Prostate gland (tissue), 2 donors: Measurements from ENCODE around the gene HYOU1. TPM values are rescaled to one million over a fixed set of nuclear protein-coding genes. Genes with fewer than 3 reads are reported as not detected.

Experiments used
- DNase-seq: peaks from one replicate; pipeline ENCODE4 v3.0.0-alpha.2; 2019; ENCODE audit warnings: low spot score
- H3K27ac ChIP-seq, 2 donors: fragments of 200-600 bp; sonication (generic); 2 replicates each; pipeline ENCODE4 v1.5.1; 2017 to 2019
- H3K27me3 ChIP-seq: fragments of 200-600 bp; sonication (generic); replicated peaks from 2 replicates; pipeline ENCODE4 v1.5.1; 2019; ENCODE audit not compliant: insufficient read depth
- H3K36me3 ChIP-seq, 2 donors: fragments of 200-600 bp; sonication (generic); 1 replicate in 1 of 2; 2 replicates in 1 of 2; pipeline versions ENCODE4 v1.5.1 to v1.8.1; 2017 to 2019
- H3K4me1 ChIP-seq: fragments of 200-600 bp; sonication (generic); replicated peaks from 2 replicates; pipeline ENCODE4 v1.5.1; 2019
- H3K4me3 ChIP-seq, 2 donors: fragments of 200-600 bp; sonication (generic); 2 replicates each; pipeline ENCODE4 v1.5.1; 2017 to 2019
- H3K9me3 ChIP-seq: fragments of 200-600 bp; sonication (generic); 2 replicates; pipeline ENCODE4 v1.5.1; 2017
- CTCF ChIP-seq, 4 experiments: fragments of 200-600 bp in 2 of 4; fragments of 450-650 bp in 2 of 4; sonication (generic) in 2 of 4; IDR thresholded peaks; 1 replicate in 3 of 4; 2 replicates in 1 of 4; pipeline ENCODE4 v1.5.1; 2016 to 2019; ENCODE audit warnings: antibody characterized with exemption in 4 of 4, mild to moderate bottlenecking in 2 of 4, moderate library complexity in 2 of 4
- POLR2A ChIP-seq: fragments of 450-650 bp; IDR thresholded peaks from one replicate; pipeline ENCODE4 v1.6.1; 2016; ENCODE audit warnings: antibody characterized with exemption, mild to moderate bottlenecking
- POLR2AphosphoS5 ChIP-seq: sonication (generic); formaldehyde crosslinking; IDR thresholded peaks from one replicate; pipeline ENCODE4 v1.6.1; 2017; ENCODE audit warnings: antibody characterized with exemption
- WGBS: methylation state at CpG from one replicate; pipeline ENCODE4 v1.1.5; 2018; 5-methylcytosine and 5-hydroxymethylcytosine counted together
- intact Hi-C: fragments of 100-400 bp; cut with DNase I; formaldehyde crosslinking; loops from one replicate; pipeline ENCODE4 v1.14.2; 2022
- microRNA-seq: library from miRNA; unstranded; fragments of <30 nt; microRNA quantifications from one replicate; pipeline ENCODE4, GENCODE V29; 2016
- small RNA-seq, 2 donors: library from RNA; depleted of rRNA; stranded (forward); fragments of <200 nt; gene quantifications; one replicate each; pipeline ENCODE3, GENCODE V24; 2016
- total RNA-seq, 2 donors: library from RNA; depleted of rRNA; stranded (reverse); fragments of >200 nt; gene quantifications; one replicate each; pipeline ENCODE4 v1.1.0, GENCODE V29; 2016

Gene HYOU1
- total RNA-seq, 2 donors from 2014 or later = 115 to 149 TPM

GRCh38 chr11:118998822-118999221 lies 58.2 kb downstream of the HYOU1 start:
- Histone ChIP-seq H3K27me3 (no peaks in the 10 kb centered on the region), H3K4me3 (peak overlapping the region; percentile 52 to 64), H3K9me3 (no peaks in the 10 kb centered on the region), H3K27ac (peak overlapping the region; percentile 68 to 69), H3K4me1 (peaks cover 5% of the 10 kb centered on the region), H3K36me3 (no peaks in the 10 kb centered on the region)
- WGBS = 28% methylated on average over 6 of the region's 6 CpGs
- DNase-seq = no peak
- TF ChIP-seq POLR2A (peak; percentile 23), CTCF (IDR thresholded peaks at IDR 0.05) (no peak), POLR2AphosphoS5 (peak; percentile 33)
- intact Hi-C loops = no loop called here

- intact Hi-C loops = no loop called here
- Histone ChIP-seq H3K9me3 (no peaks in the 10 kb centered on the region), H3K27ac (peak overlapping the region; percentile 68 to 69), H3K4me3 (peak overlapping the region; percentile 52 to 64), H3K36me3 (no peaks in the 10 kb centered on the region), H3K27me3 (no peaks in the 10 kb centered on the region), H3K4me1 (peaks cover 5% of the 10 kb centered on the region)
- TF ChIP-seq POLR2AphosphoS5 (no peak), POLR2A (no peak), CTCF (IDR thresholded peaks at IDR 0.05) (no peak)
- WGBS = under 1% methylated on average over 19 of the region's 19 CpGs
- DNase-seq = no peak
Measured at GRCh38 chr11:118998388-118998717, 58.7 kb downstream of the HYOU1 start.

GRCh38 chr11:118997627-118998387 lies 59.2 kb downstream of the HYOU1 start, which contains the start of gene CENATAC:
Gene CENATAC, plus strand, starts transcription at chr11:118998138. Its CDS starts 60 bp downstream, at chr11:118998198.
- no peaks in the 10 kb centered on the region for H3K36me3 ChIP-seq
- H3K4me1 ChIP-seq = peaks cover 5% of the 10 kb centered on the region
- DNase-seq = peak; percentile 89
- intact Hi-C loops = no loop called here
- no peaks in the 10 kb centered on the region for H3K27me3 ChIP-seq
- under 1% methylated on average over 47 of the region's 54 CpGs for WGBS
- no peaks in the 10 kb centered on the region for H3K9me3 ChIP-seq
- TF ChIP-seq POLR2AphosphoS5 = peak; percentile 96
- peak; percentile 85 for TF ChIP-seq POLR2A
- peak in 3 of 4 experiments; percentile 17 to 49 (median 40) for TF ChIP-seq CTCF (IDR thresholded peaks at IDR 0.05)
- H3K4me3 ChIP-seq = peak within 1 kb of the TSS; percentile 52 to 64
- peak within 1 kb of the TSS; percentile 68 to 69 for H3K27ac ChIP-seq

GRCh38 chr11:118996926-118997626 lies 59.9 kb downstream of the HYOU1 start:
- Histone ChIP-seq H3K27me3 (no peaks in the 10 kb centered on the region), H3K27ac (peak overlapping the region; percentile 68 to 69), H3K9me3 (no peaks in the 10 kb centered on the region), H3K4me3 (peak overlapping the region; percentile 52 to 64), H3K36me3 (no peaks in the 10 kb centered on the region), H3K4me1 (peaks cover 5% of the 10 kb centered on the region)
- TF ChIP-seq POLR2A (no peak), CTCF (IDR thresholded peaks at IDR 0.05) (no peak), POLR2AphosphoS5 (no peak)
- 26% methylated on average over 22 of the region's 22 CpGs for WGBS
- DNase-seq = no peak
- intact Hi-C loops = no loop called here

Small RNA genes lying within 50 kb of the gene (microRNA-seq; reads per million reads assigned to microRNA genes)
- gene MIR3656 = 0.42 reads per million

Small RNA genes lying within 50 kb of the gene (small RNA-seq; reads per million reads assigned to genes)
- gene AP003392.2 (0 reads per million in 2 donors), gene RF00017 (0 reads per million in 2 donors), gene RF00019 (0 reads per million in 2 donors)

Other genes with a start within 250 kb of the HYOU1 start
- gene CXCR5, start 173.3 kb downstream of the HYOU1 start, total RNA-seq = under 1 TPM in 1 of 2 donors, not detected in 1; 0.17 TPM
- gene BCL9L, start 131.3 kb downstream of the HYOU1 start, total RNA-seq = 10 to 100 TPM; 46.6 to 56.8 TPM
- not detected for gene UPK2, start 100.9 kb downstream of the HYOU1 start, total RNA-seq
- 1 to 10 TPM in 1 of 2 donors, not detected in 1; 1.8 TPM for gene FOXR1, start 85.4 kb downstream of the HYOU1 start, total RNA-seq
- gene CENATAC, start 59.1 kb downstream of the HYOU1 start, total RNA-seq = 10 to 100 TPM; 19.4 to 44.5 TPM
- gene RPS25, start 38.9 kb downstream of the HYOU1 start, total RNA-seq = 1,000 to 10,000 TPM in 1 of 2 donors, 100 to 1,000 TPM in 1; 949 to 1,730 TPM
- gene TRAPPC4, start 38.4 kb downstream of the HYOU1 start, total RNA-seq = 10 to 100 TPM; 79.8 to 83.5 TPM
- gene SLC37A4, start 26.3 kb downstream of the HYOU1 start, total RNA-seq = 10 to 100 TPM; 36.2 to 58.7 TPM
- 10 to 100 TPM; 41.1 to 49.1 TPM for gene VPS11, start 10.6 kb upstream of the HYOU1 start, total RNA-seq
- gene HMBS, start 27.7 kb upstream of the HYOU1 start, total RNA-seq = 10 to 100 TPM in 1 of 2 donors, 1 to 10 TPM in 1; 9.2 to 14.3 TPM
- 10 to 100 TPM; 39.6 to 49.6 TPM for gene DPAGT1, start 44.6 kb upstream of the HYOU1 start, total RNA-seq
- gene C2CD2L, start 50.1 kb upstream of the HYOU1 start, total RNA-seq = 1 to 10 TPM; 5.1 to 9.0 TPM
- gene HINFP, start 64.4 kb upstream of the HYOU1 start, total RNA-seq = 10 to 100 TPM; 22.1 to 41.7 TPM
- under 1 TPM in 1 of 2 donors, not detected in 1; 0.85 TPM for gene ABCG4, start 91.8 kb upstream of the HYOU1 start, total RNA-seq
- gene NLRX1, start 111.5 kb upstream of the HYOU1 start, total RNA-seq = 10 to 100 TPM; 18.8 to 26.1 TPM
- not detected for gene NHERF4, start 128.3 kb upstream of the HYOU1 start, total RNA-seq
- gene CBL, start 149.1 kb upstream of the HYOU1 start, total RNA-seq = 10 to 100 TPM in 1 of 2 donors, 1 to 10 TPM in 1; 9.8 to 38.8 TPM